Measurements from ENCODE around the gene TMEM8B. TPM values are rescaled to one million over a fixed set of nuclear protein-coding genes. Genes with fewer than 3 reads are reported as not detected.

Gene TMEM8B
- total and polyA plus RNA-seq, 10 of the 15 experiments (the other 5 are each of a cell fraction or from before 2014, with no cell fraction given) = 0.19 to 7.6 (median 2.5) TPM

- no peak for TF ChIP-seq BCL3 (IDR thresholded peaks at IDR 0.05; ENCODE audit: borderline replicate concordance, insufficient read depth, low read depth, low read length, poor library complexity, severe bottlenecking)
- TF ChIP-seq ZNF217 (IDR thresholded peaks at IDR 0.05) = no peak
- no peak for TF ChIP-seq TCF12 (IDR thresholded peaks at IDR 0.05; ENCODE audit: low read depth, low read length)
- no peak for TF ChIP-seq CHD2 (IDR thresholded peaks at IDR 0.05; ENCODE audit: borderline replicate concordance, low read depth, low read length)
- TF ChIP-seq, protein P1, sequence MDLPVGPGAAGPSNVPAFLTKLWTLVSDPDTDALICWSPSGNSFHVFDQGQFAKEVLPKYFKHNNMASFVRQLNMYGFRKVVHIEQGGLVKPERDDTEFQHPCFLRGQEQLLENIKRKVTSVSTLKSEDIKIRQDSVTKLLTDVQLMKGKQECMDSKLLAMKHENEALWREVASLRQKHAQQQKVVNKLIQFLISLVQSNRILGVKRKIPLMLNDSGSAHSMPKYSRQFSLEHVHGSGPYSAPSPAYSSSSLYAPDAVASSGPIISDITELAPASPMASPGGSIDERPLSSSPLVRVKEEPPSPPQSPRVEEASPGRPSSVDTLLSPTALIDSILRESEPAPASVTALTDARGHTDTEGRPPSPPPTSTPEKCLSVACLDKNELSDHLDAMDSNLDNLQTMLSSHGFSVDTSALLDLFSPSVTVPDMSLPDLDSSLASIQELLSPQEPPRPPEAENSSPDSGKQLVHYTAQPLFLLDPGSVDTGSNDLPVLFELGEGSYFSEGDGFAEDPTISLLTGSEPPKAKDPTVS (IDR thresholded peaks at IDR 0.05; ENCODE audit: low read depth, low read length) = no peak
These were observed 10.9 kb downstream of the TMEM8B start (continued) for GRCh38 chr9:35839926-35840325.

DNA sequence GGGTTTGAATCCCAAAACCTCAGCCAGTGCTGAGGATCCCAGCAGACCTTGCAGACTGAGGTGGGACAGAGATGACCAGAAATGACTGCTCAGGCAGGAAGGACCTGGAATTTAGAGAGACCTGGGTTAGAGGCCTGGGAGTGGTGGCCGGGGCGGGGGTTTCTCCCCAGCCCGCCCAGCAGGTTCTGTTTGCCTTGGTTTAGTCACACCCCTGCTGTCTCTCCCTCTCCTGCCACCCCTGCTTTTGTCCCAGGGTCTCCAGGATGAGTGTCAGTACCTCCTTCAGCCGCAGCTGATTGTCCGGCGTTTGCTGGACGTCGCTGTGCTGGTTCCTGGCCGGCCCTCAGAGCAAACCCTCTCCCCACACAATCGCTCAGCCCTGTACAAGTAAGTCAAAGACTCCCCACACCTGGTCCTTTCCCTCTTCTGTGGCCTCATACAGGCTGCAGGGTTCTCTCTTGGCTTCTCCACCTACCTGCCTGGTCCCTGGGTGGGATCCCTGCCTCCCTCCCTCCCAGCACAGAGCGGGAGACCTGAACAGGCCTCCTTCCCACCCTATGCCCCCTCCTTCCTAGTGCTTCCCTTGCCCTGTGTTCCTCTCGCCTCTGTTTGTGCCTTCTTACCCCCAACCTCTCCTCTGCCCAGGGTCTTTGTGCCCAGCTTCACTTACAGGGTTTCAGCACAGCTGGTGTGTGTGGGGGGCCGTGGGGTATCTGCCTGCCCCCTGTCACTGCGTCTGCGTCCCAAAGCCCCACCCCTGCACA is 12.0 kb downstream of the TMEM8B start:
- Histone ChIP-seq H3K79me2 (ENCODE audit: control insufficient read depth, insufficient read depth, low read length) (no peaks in the 10 kb centered on the region), H4K20me1 (ENCODE audit: control insufficient read depth, insufficient read depth) (no peaks in the 10 kb centered on the region), H3K36me3 (ENCODE audit: control insufficient read depth in 2 of 2, insufficient read depth in 2 of 2, low read length in 1 of 2) (no peaks in the 10 kb centered on the region), H3K9ac (ENCODE audit: control insufficient read depth, insufficient read depth, low read length) (no peak overlapping the region), H3K4me2 (ENCODE audit: control insufficient read depth, insufficient read depth) (no peak overlapping the region), H3K4me3 (no peak overlapping the region), H3K27ac (ENCODE audit: control insufficient read depth, insufficient read depth) (no peak overlapping the region), H3K27me3 (replicated peaks in 1 of 2; ENCODE audit: control insufficient read depth in 2 of 2, insufficient read depth in 2 of 2, low read length in 1 of 2) (no peaks in the 10 kb centered on the region), H3K9me3 (replicated peaks; ENCODE audit: control insufficient read depth, insufficient read depth, low read length) (no peaks in the 10 kb centered on the region), H3K4me1 (ENCODE audit: control insufficient read depth, insufficient read depth, low read length) (peaks cover 56% of the 10 kb centered on the region), H2AFZ (ENCODE audit: control insufficient read depth, low read depth, low read length) (no peak overlapping the region)
- 87% methylated on average over 14 of the region's 15 CpGs for WGBS (ENCODE audit: insufficient coverage, insufficient replicate concordance, low lambda C conversion rate, missing lambda C conversion rate)
- SMC1A ChIA-PET (ENCODE audit: uncharacterized antibody, unreplicated experiment) = interaction anchor here (1.2 to 7.9 kb wide), 2 partner anchors 7 to 183 kb away, joined by 3 to 118 read pairs; no protein-coding TSS in a partner anchor
- DNase-seq (ENCODE audit: low read depth, low spot score) (no peak), ATAC-seq (no peak), FAIRE-seq (no peak)
- TF ChIP-seq SUPT20H (IDR thresholded peaks at IDR 0.05; ENCODE audit: borderline replicate concordance, control insufficient read depth, low read depth, low read length) (no peak), CREB1 (IDR thresholded peaks at IDR 0.05; ENCODE audit: low read depth) (no peak)
- no TSS peak for BruUV-seq (replicated peaks)
- CTCF ChIA-PET = interaction anchor here (1.2 to 5.4 kb wide), 4 partner anchors 7 to 15 kb away, joined by 4 to 49 read pairs (median 8); partner anchors contain the start of genes FAM221B and TMEM8B
- in situ Hi-C loops (cut with MboI) = no loop called here
- POLR2A ChIA-PET = interaction anchor here (1.8 to 8.0 kb wide), 2 partner anchors 8 to 28 kb away, joined by 8 to 80 read pairs; partner anchors contain the start of gene SPAG8
- intact Hi-C loops (cut with micrococcal nuclease; ENCODE audit: unreplicated experiment) = no loop called here
- RAD21 ChIA-PET (ENCODE audit: unreplicated experiment) = interaction anchor here (1.2 to 4.7 kb wide), 3 partner anchors 7 to 41 kb away, joined by 3 to 41 read pairs (median 8); no protein-coding TSS in a partner anchor

Data from GM12878 (cell line).